OCI-LY3 (cell line): ENCODE data around the gene CLP1.

Experiments
- H2AFZ ChIP-seq: fragments of 200-600, 300-600 bp; shearing (Covaris generic); 2 replicates; pipeline ENCODE4 v1.6.0; 2014; ENCODE audit warnings: antibody characterized with exemption, low read depth, low read length
- H3K27ac ChIP-seq: fragments of 200-600, 300-600 bp; sonication (generic); 2 replicates; pipeline ENCODE4 v1.5.1; 2014; ENCODE audit warnings: mild to moderate bottlenecking, low read length, moderate library complexity, mixed read lengths
- H3K27me3 ChIP-seq: fragments of 200-600, 300-600 bp; sonication (generic); 2 replicates; pipeline ENCODE4 v1.6.1; 2014; ENCODE audit warnings: low read depth, low read length, mixed read lengths
- H3K36me3 ChIP-seq: fragments of 200-600, 300-600 bp; sonication (generic); replicated peaks from 2 replicates; pipeline ENCODE3; 2014; ENCODE audit warnings: low read depth, low read length, mixed read lengths
- H3K4me1 ChIP-seq: fragments of 300-600, 200-600 bp; sonication (generic); 2 replicates; pipeline ENCODE4 v1.6.1; 2014; ENCODE audit warnings: low read length, mixed read lengths
- H3K4me2 ChIP-seq: fragments of 200-600, 300-600 bp; sonication (generic); 2 replicates; pipeline ENCODE4 v1.6.1; 2014; ENCODE audit warnings: low read length, mixed read lengths
- H3K4me3 ChIP-seq: fragments of 300-600, 200-600 bp; sonication (generic); 2 replicates; pipeline ENCODE4 v1.5.1; 2014; ENCODE audit warnings: antibody characterized with exemption, mild to moderate bottlenecking, low read length, moderate library complexity
- H3K79me2 ChIP-seq: fragments of 300-600, 200-600 bp; shearing (Covaris generic); 2 replicates; pipeline ENCODE4 v1.6.1; 2014; ENCODE audit warnings: mild to moderate bottlenecking, low read length, mixed read lengths
- H3K9ac ChIP-seq: fragments of 300-600, 200-600 bp; shearing (Covaris generic); 2 replicates; pipeline ENCODE4 v1.6.0; 2014; ENCODE audit warnings: mild to moderate bottlenecking, low read length, moderate library complexity
- H3K9me3 ChIP-seq: fragments of 200-600, 300-600 bp; shearing (Covaris generic); 2 replicates; pipeline ENCODE4 v1.6.1; 2014; ENCODE audit warnings: low read length, mixed read lengths; ENCODE audit not compliant: insufficient read depth
- H4K20me1 ChIP-seq: fragments of 200-600, 300-600 bp; sonication (generic); 2 replicates; pipeline ENCODE4 v1.6.1; 2016; ENCODE audit warnings: low read length, mixed read lengths; ENCODE audit not compliant: insufficient read depth
- EZH2phosphoT487 ChIP-seq: fragments of 200-600 bp; shearing (Covaris generic); IDR thresholded peaks from 2 replicates; pipeline ENCODE4 v1.6.1; 2018; ENCODE audit warnings: antibody characterized with exemption, mixed run types, low read depth
- TF ChIP-seq, protein P1 (sequence below): fragments of 200-600, 300-600 bp; sonication (generic); IDR thresholded peaks from 2 replicates; pipeline ENCODE4 v1.5.1; 2014; ENCODE audit warnings: antibody characterized with exemption, low read length, low read depth

CLP1 gene

DNA sequence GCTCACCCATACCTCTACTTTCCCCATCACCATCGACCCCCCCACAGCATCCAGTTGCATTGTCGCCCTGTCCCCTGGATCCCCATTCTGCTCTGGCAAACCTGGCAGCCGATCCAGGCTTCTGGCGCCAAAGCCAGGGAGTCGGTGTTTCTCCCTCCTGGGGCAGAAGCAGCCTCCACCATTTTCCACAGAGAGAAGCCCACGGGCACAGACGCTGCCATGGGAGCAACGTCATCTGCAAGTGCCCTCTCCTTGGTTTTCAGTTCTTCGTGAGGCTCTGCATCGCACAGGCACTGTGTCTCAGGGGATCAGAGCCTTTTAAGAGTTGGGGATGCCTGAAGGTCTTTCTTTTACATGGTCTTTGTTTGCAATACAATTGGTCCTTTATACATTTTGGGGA is 10.2 kb upstream of the CLP1 start:
- H3K9me3 ChIP-seq, result no peaks in the 10 kb centered on the region
- no peak overlapping the region for H3K9ac ChIP-seq
- H3K27ac ChIP-seq, result no peak overlapping the region
- peaks cover 34% of the 10 kb centered on the region for H3K4me1 ChIP-seq
- H3K36me3 ChIP-seq, result no peaks in the 10 kb centered on the region
- no peaks in the 10 kb centered on the region for H3K79me2 ChIP-seq
- peaks cover 35% of the 10 kb centered on the region for H3K27me3 ChIP-seq
- H3K4me3 ChIP-seq, result no peak overlapping the region
- H2AFZ ChIP-seq, result no peak overlapping the region
- H3K4me2 ChIP-seq, result no peak overlapping the region
- no peaks in the 10 kb centered on the region for H4K20me1 ChIP-seq
- no peak for TF ChIP-seq EZH2phosphoT487
- TF ChIP-seq, protein P1, sequence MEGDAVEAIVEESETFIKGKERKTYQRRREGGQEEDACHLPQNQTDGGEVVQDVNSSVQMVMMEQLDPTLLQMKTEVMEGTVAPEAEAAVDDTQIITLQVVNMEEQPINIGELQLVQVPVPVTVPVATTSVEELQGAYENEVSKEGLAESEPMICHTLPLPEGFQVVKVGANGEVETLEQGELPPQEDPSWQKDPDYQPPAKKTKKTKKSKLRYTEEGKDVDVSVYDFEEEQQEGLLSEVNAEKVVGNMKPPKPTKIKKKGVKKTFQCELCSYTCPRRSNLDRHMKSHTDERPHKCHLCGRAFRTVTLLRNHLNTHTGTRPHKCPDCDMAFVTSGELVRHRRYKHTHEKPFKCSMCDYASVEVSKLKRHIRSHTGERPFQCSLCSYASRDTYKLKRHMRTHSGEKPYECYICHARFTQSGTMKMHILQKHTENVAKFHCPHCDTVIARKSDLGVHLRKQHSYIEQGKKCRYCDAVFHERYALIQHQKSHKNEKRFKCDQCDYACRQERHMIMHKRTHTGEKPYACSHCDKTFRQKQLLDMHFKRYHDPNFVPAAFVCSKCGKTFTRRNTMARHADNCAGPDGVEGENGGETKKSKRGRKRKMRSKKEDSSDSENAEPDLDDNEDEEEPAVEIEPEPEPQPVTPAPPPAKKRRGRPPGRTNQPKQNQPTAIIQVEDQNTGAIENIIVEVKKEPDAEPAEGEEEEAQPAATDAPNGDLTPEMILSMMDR, result no peak

- Histone ChIP-seq H3K27ac (no peak overlapping the region), H3K4me1 (peaks cover 34% of the 10 kb centered on the region), H4K20me1 (no peaks in the 10 kb centered on the region), H3K9ac (0 out of 2 replicates have a peak overlapping the region, but pooled peaks have one; percentile 46), H3K4me3 (peak overlapping the region; percentile 82), H3K36me3 (no peaks in the 10 kb centered on the region), H3K27me3 (peaks cover 32% of the 10 kb centered on the region), H3K9me3 (no peaks in the 10 kb centered on the region), H3K79me2 (no peaks in the 10 kb centered on the region), H3K4me2 (peak overlapping the region; percentile 100), H2AFZ (no peak overlapping the region)
- TF ChIP-seq, protein P1, result no peak
- no peak for TF ChIP-seq EZH2phosphoT487
Measured at GRCh38 chr11:57647960-57648800, 9.4 kb upstream of the CLP1 start.

DNA sequence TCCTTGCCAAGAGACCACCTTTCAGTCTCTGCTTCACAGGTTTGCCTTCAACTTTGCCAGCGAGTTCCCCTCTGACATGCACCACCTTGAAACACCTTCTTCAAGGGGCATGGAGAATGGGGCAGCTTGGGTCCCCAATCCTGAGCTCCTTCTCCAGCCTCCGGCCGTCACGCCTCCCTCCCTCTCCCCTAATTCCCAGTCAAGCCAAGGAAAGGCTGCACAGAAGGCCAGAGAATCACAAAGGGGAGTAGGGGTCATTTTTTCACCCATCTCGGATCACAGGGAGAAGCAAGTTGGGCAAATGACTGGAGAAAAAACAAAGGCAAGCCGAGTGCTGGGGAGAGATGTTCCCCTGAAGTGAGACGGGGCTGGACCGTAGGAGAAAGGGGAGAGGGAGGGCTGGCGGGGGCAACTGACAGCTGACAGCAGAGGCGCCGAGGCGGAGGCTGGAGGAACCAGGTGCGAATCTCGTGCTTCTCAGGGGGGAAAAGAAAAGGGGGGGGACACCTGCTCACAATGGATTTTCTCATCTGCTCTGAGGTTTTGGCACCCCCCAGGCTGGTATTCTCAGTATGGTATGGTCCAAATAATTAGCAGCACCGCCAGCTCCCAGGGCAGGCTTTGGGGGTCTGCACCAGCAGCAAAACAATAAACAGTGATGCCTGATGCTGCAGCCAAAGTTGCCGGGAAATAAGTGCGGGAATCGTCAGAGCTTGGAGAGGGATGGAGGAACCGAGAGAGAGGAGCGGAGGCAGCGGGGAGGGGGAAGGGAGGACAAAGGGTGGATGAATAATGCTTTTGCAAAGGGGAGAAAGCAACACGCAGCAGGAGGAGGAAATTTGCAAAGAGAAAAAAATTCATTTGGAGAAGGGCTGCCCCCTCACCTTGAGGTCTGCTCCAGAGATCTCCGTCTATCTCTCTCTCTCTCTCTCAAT is 8.5 kb upstream of the CLP1 start:
- Histone ChIP-seq H3K4me2 (peak overlapping the region; percentile 100), H3K27me3 (peaks cover 29% of the 10 kb centered on the region), H3K9me3 (no peaks in the 10 kb centered on the region), H3K79me2 (no peaks in the 10 kb centered on the region), H3K4me1 (peaks cover 34% of the 10 kb centered on the region), H3K4me3 (peak overlapping the region; percentile 82), H3K36me3 (no peaks in the 10 kb centered on the region), H2AFZ (peak overlapping the region; percentile 72; the same call in 1 of the 2 replicates), H3K27ac (no peak overlapping the region), H3K9ac (peak overlapping the region; percentile 46), H4K20me1 (no peaks in the 10 kb centered on the region)
- TF ChIP-seq, protein P1, result no peak
- TF ChIP-seq EZH2phosphoT487, result no peak
